Stimulated activated CD8-positive, alpha-beta memory T cell treated with anti-CD3 and anti-CD28 coated beads, Interleukin-7, amount 100 ng/mL, for 48 hours (primary cell): ENCODE data around the gene GHRH.

Experiments
- DNase-seq, 2 donors: peaks; one replicate each; pipeline ENCODE4 v3.0.0-alpha.2; 2020; ENCODE audit warnings: low read depth in 1 of 2; ENCODE audit errors: extremely low read depth in 1 of 2

GHRH gene

GRCh38 chr20:37238935-37239451 is 22.6 kb downstream of the GHRH start:
- DNase-seq = no peak

GRCh38 chr20:37238426-37238825 is 23.2 kb downstream of the GHRH start:
- no peak for DNase-seq

GRCh38 chr20:37237656-37238055 is 24.0 kb downstream of the GHRH start:
- no peak for DNase-seq

- DNase-seq = no peak
Measured at GRCh38 chr20:37236462-37236861, 25.2 kb downstream of the GHRH start.

GRCh38 chr20:37235065-37235464 is 26.5 kb downstream of the GHRH start:
- no peak for DNase-seq

GRCh38 chr20:37234254-37234581 is 27.4 kb downstream of the GHRH start:
- no peak for DNase-seq

- no peak for DNase-seq
Measured at GRCh38 chr20:37233548-37234253, 27.9 kb downstream of the GHRH start.

GRCh38 chr20:37231947-37232630 is 29.5 kb downstream of the GHRH start:
- no peak for DNase-seq

GRCh38 chr20:37230200-37230599 is 31.4 kb downstream of the GHRH start:
- no peak for DNase-seq

- DNase-seq = no peak
Measured at GRCh38 chr20:37229357-37229756, 32.3 kb downstream of the GHRH start.

- no peak for DNase-seq
Measured at GRCh38 chr20:37228656-37229055, 33.0 kb downstream of the GHRH start.

GRCh38 chr20:37228082-37228481 is 33.5 kb downstream of the GHRH start:
- no peak for DNase-seq

GRCh38 chr20:37226889-37227288 is 34.7 kb downstream of the GHRH start:
- DNase-seq = no peak

- DNase-seq = no peak
Measured at GRCh38 chr20:37225146-37225545, 36.5 kb downstream of the GHRH start.

GRCh38 chr20:37223053-37223452 is 38.6 kb downstream of the GHRH start:
- DNase-seq = no peak

GRCh38 chr20:37222086-37222485 is 39.5 kb downstream of the GHRH start:
- DNase-seq = no peak

- DNase-seq = no peak
Measured at GRCh38 chr20:37220731-37221130, 40.9 kb downstream of the GHRH start.

- no peak for DNase-seq
Measured at GRCh38 chr20:37219751-37220668, 41.6 kb downstream of the GHRH start.

- no peak for DNase-seq
Measured at GRCh38 chr20:37218976-37219375, 42.6 kb downstream of the GHRH start.

GRCh38 chr20:37218441-37218840 is 43.2 kb downstream of the GHRH start:
- no peak for DNase-seq

- no peak for DNase-seq
Measured at GRCh38 chr20:37209661-37210314, 51.8 kb downstream of the GHRH start.
